IMR-90 (cell line): ENCODE data around the gene ZNF879. TPM values are rescaled to one million over a fixed set of nuclear protein-coding genes. Genes with fewer than 3 reads are reported as not detected.

Source experiments
- ATAC-seq: fragments of 200-7000 bp; cut with Tn5 transposase; 2 replicates; pipeline ENCODE4 v1.9.1; 2020; ENCODE audit warnings: low read depth, mild to moderate bottlenecking, moderate library complexity
- BruUV-seq: library from RNA; stranded (reverse); fragments of 400-500 nt; replicated peaks from 2 replicates; lab custom pipeline; 2021; lab: Mats Ljungman, UMichigan
- CTCF ChIA-PET: fragments of 300-600 bp; formaldehyde crosslinking; extraction: SDS; loops from one replicate; lab custom pipeline; 2021; ENCODE audit warnings: antibody characterized with exemption; lab: Yijun Ruan, JAX
- POLR2A ChIA-PET: fragments of 300-600 bp; sonication (Branson Sonifier 250); formaldehyde crosslinking; loops from one replicate; lab custom pipeline; 2022; ENCODE audit warnings: antibody characterized with exemption; ENCODE audit not compliant: unreplicated experiment; lab: Charles Lee
- DNase-seq: peaks from one replicate; pipeline ENCODE4 v3.0.0; 2013
- H2AFZ ChIP-seq: replicated peaks from 2 replicates; pipeline ENCODE3; 2013; ENCODE audit warnings: low read length, mild to moderate bottlenecking; ENCODE audit not compliant: poor library complexity
- H2AK5ac ChIP-seq: 2 replicates; pipeline ENCODE4 v1.6.1; 2013; ENCODE audit warnings: low read depth, low read length, inconsistent platforms
- H2AK9ac ChIP-seq: replicated peaks from 2 replicates; pipeline ENCODE3; 2013; ENCODE audit warnings: mild to moderate bottlenecking, low read depth, low read length, moderate library complexity; ENCODE audit not compliant: poor library complexity
- H2BK120ac ChIP-seq: 2 replicates; pipeline ENCODE4 v1.6.1; 2013; ENCODE audit warnings: low read depth, low read length, inconsistent platforms
- H2BK15ac ChIP-seq: 3 replicates; pipeline ENCODE4 v1.6.1; 2013; ENCODE audit warnings: low read depth, low read length, inconsistent platforms
- H2BK20ac ChIP-seq: 2 replicates; pipeline ENCODE4 v1.6.1; 2013; ENCODE audit warnings: low read depth, mild to moderate bottlenecking, inconsistent platforms, low read length, moderate library complexity
- H2BK5ac ChIP-seq: 2 replicates; pipeline ENCODE4 v1.6.1; 2013; ENCODE audit warnings: mild to moderate bottlenecking, low read depth, low read length, inconsistent platforms; ENCODE audit not compliant: poor library complexity, severe bottlenecking
- H3K14ac ChIP-seq: replicated peaks from 2 replicates; pipeline ENCODE4 v1.6.1; 2013; ENCODE audit warnings: low read depth, low read length, inconsistent platforms
- H3K18ac ChIP-seq: 2 replicates; pipeline ENCODE4 v1.6.1; 2013; ENCODE audit warnings: low read depth, low read length, control low read depth
- H3K23ac ChIP-seq: 2 replicates; pipeline ENCODE4 v1.6.1; 2013; ENCODE audit warnings: low read depth, low read length, inconsistent platforms
- H3K27ac ChIP-seq: 2 replicates; pipeline ENCODE4 v1.5.1; 2013; ENCODE audit warnings: mild to moderate bottlenecking, control low read depth, low read length; ENCODE audit not compliant: insufficient read depth
- H3K27me3 ChIP-seq: 2 replicates; pipeline ENCODE4 v1.6.1; 2013; ENCODE audit warnings: low read length; ENCODE audit not compliant: control insufficient read depth, insufficient read depth
- H3K36me3 ChIP-seq: 2 replicates; pipeline ENCODE4 v1.6.1; 2013; ENCODE audit warnings: low read length, mixed read lengths; ENCODE audit not compliant: control insufficient read depth, insufficient read depth
- H3K4ac ChIP-seq: 2 replicates; pipeline ENCODE4 v1.6.1; 2013; ENCODE audit warnings: low read depth, low read length, inconsistent platforms
- H3K4me1 ChIP-seq: 2 replicates; pipeline ENCODE4 v1.6.1; 2013; ENCODE audit warnings: low read length, mixed read lengths; ENCODE audit not compliant: control insufficient read depth, insufficient read depth
- H3K4me2 ChIP-seq: 2 replicates; pipeline ENCODE4 v1.6.1; 2013; ENCODE audit warnings: low read depth, mild to moderate bottlenecking, control low read depth, low read length, moderate library complexity
- H3K4me3 ChIP-seq: 2 replicates; pipeline ENCODE4 v1.5.1; 2013; ENCODE audit warnings: low read depth, mild to moderate bottlenecking, control low read depth, low read length, moderate library complexity; ENCODE audit not compliant: insufficient read depth
- H3K56ac ChIP-seq: 2 replicates; pipeline ENCODE4 v1.6.1; 2013; ENCODE audit warnings: low read length, inconsistent platforms; ENCODE audit not compliant: insufficient read depth; ENCODE audit errors: extremely low read depth
- H3K79me1 ChIP-seq, 2 experiments: 2 replicates each; pipeline ENCODE4 v1.6.1; 2013; ENCODE audit warnings: low read length in 2 of 2, inconsistent platforms in 1 of 2, low read depth in 1 of 2
- H3K9ac ChIP-seq: 2 replicates; pipeline ENCODE4 v1.6.1; 2013; ENCODE audit warnings: low read depth, low read length, control low read depth
- H3K9me1 ChIP-seq: 2 replicates; pipeline ENCODE4 v1.6.1; 2013; ENCODE audit warnings: low read length, inconsistent platforms; ENCODE audit not compliant: insufficient read depth
- H3K9me3 ChIP-seq: 2 replicates; pipeline ENCODE4 v1.6.1; 2013; ENCODE audit warnings: low read length; ENCODE audit not compliant: control insufficient read depth, insufficient read depth
- H4K20me1 ChIP-seq: 2 replicates; pipeline ENCODE4 v1.6.1; 2013; ENCODE audit warnings: low read length, inconsistent platforms; ENCODE audit not compliant: insufficient read depth
- H4K5ac ChIP-seq: 2 replicates; pipeline ENCODE4 v1.6.1; 2013; ENCODE audit warnings: mild to moderate bottlenecking, low read depth, low read length, control low read depth
- H4K8ac ChIP-seq, 2 experiments: 2 replicates each; pipeline ENCODE4 v1.6.1; 2013; ENCODE audit warnings: low read depth in 2 of 2, low read length in 2 of 2, control low read depth in 1 of 2, inconsistent platforms in 1 of 2
- H4K91ac ChIP-seq: 2 replicates; pipeline ENCODE4 v1.6.1; 2013; ENCODE audit warnings: low read depth, low read length, inconsistent platforms; ENCODE audit not compliant: insufficient read depth
- BHLHE40 ChIP-seq: fragments of 150-350 bp; IDR thresholded peaks from 2 replicates; pipeline ENCODE4 v1.6.1; 2016; ENCODE audit warnings: mild to moderate bottlenecking, low read depth, low read length
- CEBPB ChIP-seq: IDR thresholded peaks from 2 replicates; pipeline ENCODE4 v1.6.1; 2012; ENCODE audit warnings: low read depth, low read length, improper control_type of control experiment
- CHD1 ChIP-seq: IDR thresholded peaks from 2 replicates; pipeline ENCODE4 v1.6.1; 2012; ENCODE audit warnings: low read depth, low read length, improper control_type of control experiment
- CTCF ChIP-seq: conservative IDR thresholded peaks from 2 replicates; pipeline ENCODE4 v1.5.1; 2012; ENCODE audit warnings: mild to moderate bottlenecking, low read depth, low read length, improper control_type of control experiment
- FOS ChIP-seq: fragments of 150-350 bp; IDR thresholded peaks from 2 replicates; pipeline ENCODE4 v1.6.1; 2016; ENCODE audit warnings: low read depth, low read length
- MAFK ChIP-seq: IDR thresholded peaks from 2 replicates; pipeline ENCODE4 v1.6.1; 2012; ENCODE audit warnings: low read depth, low read length, improper control_type of control experiment
- MAZ ChIP-seq: IDR thresholded peaks from 2 replicates; pipeline ENCODE4 v1.6.1; 2012; ENCODE audit warnings: low read depth, mild to moderate bottlenecking, low read length, improper control_type of control experiment, moderate library complexity, borderline replicate concordance
- NFE2L2 ChIP-seq: fragments of 150-350 bp; IDR thresholded peaks from 2 replicates; pipeline ENCODE4 v1.6.1; 2016; ENCODE audit warnings: low read depth, mild to moderate bottlenecking, low read length
- POLR2A ChIP-seq: IDR thresholded peaks from 2 replicates; pipeline ENCODE4 v1.6.1; 2012; ENCODE audit warnings: mild to moderate bottlenecking, low read depth, low read length
- RCOR1 ChIP-seq: IDR thresholded peaks from 2 replicates; pipeline ENCODE4 v1.6.1; 2012; ENCODE audit warnings: mild to moderate bottlenecking, low read length, improper control_type of control experiment; ENCODE audit not compliant: insufficient replicate concordance
- SMC3 ChIP-seq: fragments of 150-350 bp; IDR thresholded peaks from 2 replicates; pipeline ENCODE4 v1.6.1; 2016; ENCODE audit warnings: low read depth, mild to moderate bottlenecking, antibody characterized with exemption, low read length, moderate library complexity
- WGBS, 2 experiments: methylation state at CpG; one replicate each; pipeline versions ENCODE4 v1.1.5 to v1.1.7; 2013; ENCODE audit warnings: missing lambda C conversion rate in 2 of 2; ENCODE audit not compliant: insufficient read length in 1 of 2; ENCODE audit errors: extremely low coverage in 2 of 2; 5-methylcytosine and 5-hydroxymethylcytosine counted together
- dilution Hi-C: fragments of 300-500 bp; cut with HindIII; formaldehyde crosslinking; loops from one replicate; pipeline ENCODE4 v1.14.3; 2018; ENCODE audit warnings: low sequenced_read_pairs; ENCODE audit not compliant: unreplicated experiment
- in situ Hi-C: fragments of 300-500 bp; cut with MboI; formaldehyde crosslinking; loops from 3 replicates; pipeline ENCODE4 v1.14.3; 2019; ENCODE audit warnings: low sequenced_read_pairs, inconsistent platforms, mixed read lengths
- intact Hi-C: fragments of 100-400 bp; cut with micrococcal nuclease; formaldehyde crosslinking; loops from 2 replicates; pipeline ENCODE4 v1.10.0; 2022
- polyA plus RNA-seq, 3 experiments: library from polyadenylated mRNA; depleted of rRNA; stranded (reverse); fragments of >200 nt; gene quantifications; 2 replicates each; pipeline ENCODE4 v1.2.3, GENCODE V29; 2012; ENCODE audit warnings: low replicate concordance in 1 of 3
- total RNA-seq: library from RNA; depleted of rRNA; stranded (reverse); fragments of >200 nt; gene quantifications from 2 replicates; pipeline ENCODE4 v1.2.3, GENCODE V29; 2012
- TF ChIP-seq, protein P1 (sequence below): fragments of 150-350 bp; IDR thresholded peaks from 2 replicates; pipeline ENCODE4 v1.6.1; 2016; ENCODE audit warnings: low read depth, mild to moderate bottlenecking, low read length, moderate library complexity, borderline replicate concordance
- TF ChIP-seq, protein P2 (sequence below): fragments of 150-350 bp; IDR thresholded peaks from 2 replicates; pipeline ENCODE4 v1.6.1; 2017; ENCODE audit warnings: mild to moderate bottlenecking, antibody characterized with exemption, low read length, low read depth

The ZNF879 gene
- total and polyA plus RNA-seq, 2 of the 4 experiments (the other 2 are of a cell fraction), result 1.4 to 3.4 TPM

DNA sequence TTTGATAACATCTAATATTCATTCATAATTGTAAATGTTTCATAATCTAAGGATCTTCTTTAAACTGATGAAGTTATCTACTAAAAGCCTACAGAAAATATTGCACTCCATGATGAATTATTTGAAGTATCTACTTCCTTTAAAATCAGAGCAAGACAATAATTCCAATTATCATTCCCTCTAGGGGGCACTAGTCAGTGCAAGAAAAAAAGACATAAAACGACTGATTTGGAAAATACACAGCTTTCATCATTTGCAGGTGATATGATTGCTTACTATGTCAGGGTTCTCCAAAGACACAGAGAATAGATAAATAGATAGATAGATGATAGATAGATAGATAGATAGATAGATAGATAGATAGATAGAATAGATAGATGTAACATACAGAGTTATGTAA is 14.9 kb upstream of the ZNF879 start:
- ChIA-PET POLR2A (no interaction called here), CTCF (no interaction called here)
- Histone ChIP-seq H2AK5ac (no peak overlapping the region), H3K79me1 (no peaks in the 10 kb centered on the region), H4K20me1 (no peaks in the 10 kb centered on the region), H2BK20ac (no peak overlapping the region), H3K36me3 (no peaks in the 10 kb centered on the region), H3K4me3 (no peak overlapping the region), H3K23ac (no peak overlapping the region), H2AFZ (no peak overlapping the region), H2AK9ac (no peak overlapping the region), H3K4ac (no peak overlapping the region), H3K9me1 (no peaks in the 10 kb centered on the region), H3K18ac (no peak overlapping the region), H3K4me2 (no peak overlapping the region), H3K14ac (no peak overlapping the region), H4K8ac (no peak overlapping the region), H3K9me3 (no peaks in the 10 kb centered on the region; the same call in 1 of the 2 replicates), H3K9ac (no peak overlapping the region), H4K5ac (no peak overlapping the region), H4K91ac (no peak overlapping the region), H3K56ac (no peak overlapping the region), H2BK120ac (no peak overlapping the region), H3K27me3 (no peaks in the 10 kb centered on the region), H3K27ac (no peak overlapping the region), H2BK15ac (no peak overlapping the region), H2BK5ac (no peak overlapping the region), H3K4me1 (no peaks in the 10 kb centered on the region)
- WGBS, 2 experiments, result no CpG with 5 or more reads among the region's 1 CpG
- DNase-seq, result no peak
- BruUV-seq, result no TSS peak
- in situ Hi-C loops, result no loop called here
- intact Hi-C loops, result no loop called here
- dilution Hi-C loops, result no loop called here
- TF ChIP-seq, protein P1, sequence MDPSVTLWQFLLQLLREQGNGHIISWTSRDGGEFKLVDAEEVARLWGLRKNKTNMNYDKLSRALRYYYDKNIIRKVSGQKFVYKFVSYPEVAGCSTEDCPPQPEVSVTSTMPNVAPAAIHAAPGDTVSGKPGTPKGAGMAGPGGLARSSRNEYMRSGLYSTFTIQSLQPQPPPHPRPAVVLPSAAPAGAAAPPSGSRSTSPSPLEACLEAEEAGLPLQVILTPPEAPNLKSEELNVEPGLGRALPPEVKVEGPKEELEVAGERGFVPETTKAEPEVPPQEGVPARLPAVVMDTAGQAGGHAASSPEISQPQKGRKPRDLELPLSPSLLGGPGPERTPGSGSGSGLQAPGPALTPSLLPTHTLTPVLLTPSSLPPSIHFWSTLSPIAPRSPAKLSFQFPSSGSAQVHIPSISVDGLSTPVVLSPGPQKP, result no peak
- TF ChIP-seq CEBPB (no peak), RCOR1 (no peak), CHD1 (no peak), MAFK (no peak), BHLHE40 (no peak), NFE2L2 (no peak), POLR2A (no peak), FOS (no peak), MAZ (no peak), CTCF (no peak; the same call in 1 of the 2 replicates), SMC3 (no peak)
- TF ChIP-seq, protein P2, sequence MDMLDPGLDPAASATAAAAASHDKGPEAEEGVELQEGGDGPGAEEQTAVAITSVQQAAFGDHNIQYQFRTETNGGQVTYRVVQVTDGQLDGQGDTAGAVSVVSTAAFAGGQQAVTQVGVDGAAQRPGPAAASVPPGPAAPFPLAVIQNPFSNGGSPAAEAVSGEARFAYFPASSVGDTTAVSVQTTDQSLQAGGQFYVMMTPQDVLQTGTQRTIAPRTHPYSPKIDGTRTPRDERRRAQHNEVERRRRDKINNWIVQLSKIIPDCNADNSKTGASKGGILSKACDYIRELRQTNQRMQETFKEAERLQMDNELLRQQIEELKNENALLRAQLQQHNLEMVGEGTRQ, result no peak
- no peak for ATAC-seq
